ENCODE measurements around the gene GPRC5B.
A peak's percentile ranks its signal among the peaks of the same experiment; 100 is the strongest.

The GPRC5B gene

DNA sequence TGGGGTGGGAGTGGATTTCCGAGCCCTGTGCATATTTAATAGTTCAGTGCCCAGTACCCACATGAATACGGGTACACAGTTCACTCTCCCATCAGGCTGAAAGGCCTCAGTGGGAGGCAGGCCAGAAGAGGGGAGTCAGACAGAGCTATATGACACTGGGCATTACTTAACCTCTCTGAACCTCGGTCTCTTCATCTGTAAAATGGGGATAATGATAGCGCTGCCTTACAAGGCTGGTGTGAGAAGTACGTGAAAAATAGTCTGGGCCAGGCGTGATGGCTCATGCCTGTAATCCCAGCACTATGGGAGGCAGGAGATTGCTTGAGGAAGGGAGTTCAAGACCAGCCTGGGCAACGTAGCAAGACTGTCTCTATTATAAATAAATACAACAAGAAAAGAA is 3.6 kb downstream of the GPRC5B start:
- peaks cover 4% of the 10 kb centered on the region for H3K27me3 Mint-ChIP-seq (ENCODE audit: low read depth)
- H3K27ac Mint-ChIP-seq: no peak overlapping the region
- H3K4me3 Mint-ChIP-seq: peak overlapping the region; percentile 43 to 95 (median 78)
- H3K9me3 Mint-ChIP-seq: no peaks in the 10 kb centered on the region
- peaks cover 4% of the 10 kb centered on the region for H3K36me3 Mint-ChIP-seq (ENCODE audit: low read depth)
- peaks cover 38% of the 10 kb centered on the region for H3K4me1 Mint-ChIP-seq
- TF ChIP-seq CTCF (IDR thresholded peaks at IDR 0.05; ENCODE audit: unreplicated experiment in 3 of 3): no peak

GRCh38 chr16:19879241-19879792 is 5.3 kb downstream of the GPRC5B start:
- peaks cover 7% of the 10 kb centered on the region for H3K36me3 Mint-ChIP-seq (ENCODE audit: low read depth)
- no peaks in the 10 kb centered on the region for H3K27me3 Mint-ChIP-seq (ENCODE audit: low read depth)
- TF ChIP-seq CTCF (IDR thresholded peaks at IDR 0.05; ENCODE audit: unreplicated experiment in 3 of 3): no peak
- H3K4me3 Mint-ChIP-seq: peak overlapping the region in 2 of 3 experiments; percentile 11 to 51
- H3K4me1 Mint-ChIP-seq: peaks cover 40% of the 10 kb centered on the region
- no peaks in the 10 kb centered on the region for H3K9me3 Mint-ChIP-seq
- peak overlapping the region in 2 of 3 experiments; percentile 1 to 9 for H3K27ac Mint-ChIP-seq

- H3K27me3 Mint-ChIP-seq (ENCODE audit: low read depth): no peaks in the 10 kb centered on the region
- H3K4me3 Mint-ChIP-seq: no peak overlapping the region
- peaks cover 40% of the 10 kb centered on the region for H3K4me1 Mint-ChIP-seq
- H3K9me3 Mint-ChIP-seq: no peaks in the 10 kb centered on the region
- H3K36me3 Mint-ChIP-seq (ENCODE audit: low read depth): peaks cover 11% of the 10 kb centered on the region
- TF ChIP-seq CTCF (IDR thresholded peaks at IDR 0.05; ENCODE audit: unreplicated experiment in 3 of 3): no peak
- H3K27ac Mint-ChIP-seq: no peak overlapping the region
Measured at GRCh38 chr16:19878757-19879156, 5.9 kb downstream of the GPRC5B start.

- no peaks in the 10 kb centered on the region for H3K9me3 Mint-ChIP-seq
- no peak overlapping the region for H3K4me3 Mint-ChIP-seq
- H3K36me3 Mint-ChIP-seq (ENCODE audit: low read depth): peaks cover 21% of the 10 kb centered on the region
- H3K27me3 Mint-ChIP-seq (ENCODE audit: low read depth): no peaks in the 10 kb centered on the region
- no peak for TF ChIP-seq CTCF (IDR thresholded peaks at IDR 0.05; ENCODE audit: unreplicated experiment in 3 of 3)
- peaks cover 23% of the 10 kb centered on the region for H3K4me1 Mint-ChIP-seq
- no peak overlapping the region for H3K27ac Mint-ChIP-seq
Measured at GRCh38 chr16:19876501-19877059, 8.1 kb downstream of the GPRC5B start.

DNA sequence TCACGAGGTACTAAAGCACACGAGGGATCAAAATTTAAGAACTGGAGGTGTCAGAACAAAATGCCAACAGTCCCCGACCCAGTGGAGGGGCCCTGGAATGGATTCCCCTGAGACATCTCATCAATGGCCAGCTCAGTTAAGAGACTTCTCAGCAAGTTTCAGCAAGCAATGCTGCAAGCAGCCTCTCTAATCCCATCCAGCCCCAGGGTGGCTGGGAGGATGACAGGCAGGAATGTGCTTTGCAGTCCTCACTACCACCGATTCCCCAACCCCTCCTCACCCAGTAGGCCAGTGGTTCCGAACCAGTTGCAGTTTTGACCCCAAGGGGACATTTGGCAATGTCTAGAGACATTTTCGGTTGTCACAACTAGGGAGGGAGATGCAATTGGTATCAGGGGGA is 8.7 kb downstream of the GPRC5B start:
- Mint-ChIP-seq H3K27ac (no peak overlapping the region), H3K4me1 (peaks cover 20% of the 10 kb centered on the region), H3K36me3 (ENCODE audit: low read depth) (peaks cover 24% of the 10 kb centered on the region)

More for the DNA sequence above, 8.7 kb downstream of the GPRC5B start:
- Mint-ChIP-seq H3K9me3 (no peaks in the 10 kb centered on the region), H3K27me3 (ENCODE audit: low read depth) (no peaks in the 10 kb centered on the region), H3K4me3 (no peak overlapping the region)
- TF ChIP-seq CTCF (IDR thresholded peaks at IDR 0.05; ENCODE audit: unreplicated experiment in 3 of 3): no peak
